HG03175 (cell line): ENCODE data around the gene PPM1M.
A peak's percentile ranks its signal among the peaks of the same experiment; 100 is the strongest.

Experiments
- ATAC-seq: cut with Tn5 transposase; IDR thresholded peaks from one replicate; pipeline ENCODE4 v1.9.1; 2021; ENCODE audit warnings: mild to moderate bottlenecking, moderate library complexity; ENCODE audit not compliant: unreplicated experiment

PPM1M gene

GRCh38 chr3:52228751-52229291, 16.7 kb upstream of the PPM1M start:
- ATAC-seq: no peak

GRCh38 chr3:52229656-52230055, 15.9 kb upstream of the PPM1M start:
- no peak for ATAC-seq

GRCh38 chr3:52230461-52230860, 15.1 kb upstream of the PPM1M start:
- ATAC-seq: no peak

GRCh38 chr3:52230889-52231499, 14.6 kb upstream of the PPM1M start:
- no peak for ATAC-seq

- ATAC-seq: no peak
These were observed 13.9 kb upstream of the PPM1M start for GRCh38 chr3:52231502-52232278.

- ATAC-seq: no peak
These were observed 13.1 kb upstream of the PPM1M start for GRCh38 chr3:52232279-52233107.

GRCh38 chr3:52233108-52233591, 12.4 kb upstream of the PPM1M start:
- no peak for ATAC-seq

GRCh38 chr3:52233968-52234367, 11.6 kb upstream of the PPM1M start:
- ATAC-seq: no peak

GRCh38 chr3:52234516-52235447, 10.8 kb upstream of the PPM1M start:
- no peak for ATAC-seq

GRCh38 chr3:52236424-52236886, 9.1 kb upstream of the PPM1M start:
- no peak for ATAC-seq

- no peak for ATAC-seq
These were observed 8.4 kb upstream of the PPM1M start for GRCh38 chr3:52237006-52237656.

GRCh38 chr3:52237657-52238172, 7.8 kb upstream of the PPM1M start:
- ATAC-seq: no peak

GRCh38 chr3:52238193-52238760, 7.3 kb upstream of the PPM1M start:
- ATAC-seq: no peak

- peak; percentile 80 for ATAC-seq
These were observed 6.5 kb upstream of the PPM1M start, which contains the start of gene TWF2 for GRCh38 chr3:52238761-52239701. Gene TWF2, minus strand, starts transcription at chr3:52239158. Its CDS starts 142 bp downstream, at chr3:52239016.

- ATAC-seq: no peak
These were observed 5.3 kb upstream of the PPM1M start for GRCh38 chr3:52240059-52240885.

GRCh38 chr3:52240886-52241370, 4.6 kb upstream of the PPM1M start:
- no peak for ATAC-seq

- no peak for ATAC-seq
These were observed 3.5 kb upstream of the PPM1M start for GRCh38 chr3:52242039-52242438.
